Vagina (tissue), 2 donors: Measurements from ENCODE around the gene POLG2. TPM values are rescaled to one million over a fixed set of nuclear protein-coding genes. Genes with fewer than 3 reads are reported as not detected.

ENCODE experiments used
- DNase-seq, 2 donors: peaks; one replicate each; pipeline ENCODE4 v3.0.0-alpha.2; 2017; ENCODE audit errors: extremely low spot score in 2 of 2
- H3K27ac ChIP-seq: fragments of 200-600 bp; sonication (generic); one replicate; pipeline ENCODE4 v1.5.1; 2019
- H3K27me3 ChIP-seq: fragments of 200-600 bp; sonication (generic); one replicate; pipeline ENCODE4 v1.5.1; 2019
- H3K36me3 ChIP-seq, 2 donors: fragments of 200-600 bp; sonication (generic); one replicate each; pipeline ENCODE4 v1.5.1; 2017 to 2019
- H3K4me1 ChIP-seq: fragments of 200-600 bp; sonication (generic); one replicate; pipeline ENCODE4 v1.5.1; 2019
- H3K4me3 ChIP-seq, 2 donors: fragments of 200-600 bp; sonication (generic); 1 replicate in 1 of 2; 2 replicates in 1 of 2; pipeline ENCODE4 v1.5.1; 2016 to 2019
- H3K9me3 ChIP-seq: fragments of 200-600 bp; sonication (generic); one replicate; pipeline ENCODE4 v1.5.1; 2019
- POLR2A ChIP-seq, 2 donors: fragments of 450-650 bp; IDR thresholded peaks; one replicate each; pipeline ENCODE4 v1.6.1; 2017; ENCODE audit warnings: antibody characterized with exemption in 2 of 2, mild to moderate bottlenecking in 2 of 2, moderate library complexity in 2 of 2
- POLR2AphosphoS5 ChIP-seq, 2 donors: sonication (generic); formaldehyde crosslinking; IDR thresholded peaks; one replicate each; pipeline ENCODE4 v1.9.0; 2017; ENCODE audit warnings: antibody characterized with exemption in 2 of 2, mild to moderate bottlenecking in 2 of 2, low read depth in 1 of 2; ENCODE audit not compliant: insufficient read depth in 1 of 2
- intact Hi-C: fragments of 100-400 bp; cut with DNase I; formaldehyde crosslinking; loops from one replicate; pipeline ENCODE4 v1.15.1; 2023
- total RNA-seq: library from RNA; depleted of rRNA; stranded (reverse); fragments of >200 nt; gene quantifications from one replicate; pipeline ENCODE4 v1.2.3, GENCODE V29; 2016
- TF ChIP-seq, protein P1 (sequence below), 3 experiments: fragments of 450-650 bp in 2 of 3; fragments of 200-600 bp in 1 of 3; sonication (generic) in 1 of 3; IDR thresholded peaks; one replicate each; pipeline ENCODE4 v1.5.1; 2017 to 2019; ENCODE audit warnings: antibody characterized with exemption in 3 of 3, mild to moderate bottlenecking in 2 of 3, moderate library complexity in 2 of 3

The POLG2 gene
- total RNA-seq, 1 donor from 2014 or later: 16.7 TPM

DNA sequence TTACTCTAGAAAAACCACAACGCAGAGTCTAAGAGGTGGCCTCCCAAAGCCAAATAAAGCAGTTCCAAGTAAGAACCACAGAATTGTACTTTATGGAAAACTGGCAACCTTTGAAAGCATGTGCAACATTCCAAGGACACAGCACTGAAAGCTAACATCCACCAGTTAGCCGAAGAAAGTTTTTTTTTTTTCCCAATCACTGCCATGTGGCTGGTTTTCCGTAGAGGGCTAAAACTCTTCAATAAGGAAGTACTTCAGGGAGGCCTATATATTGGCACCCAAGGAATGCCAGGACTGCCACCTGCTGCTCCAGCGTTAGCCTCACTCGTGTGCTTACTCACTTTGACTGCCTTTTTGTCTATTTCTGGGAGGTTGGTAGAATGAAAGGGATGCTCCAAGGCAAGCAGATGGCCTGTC lies 35.1 kb upstream of the POLG2 start:
- Histone ChIP-seq H3K4me1 (no peaks in the 10 kb centered on the region), H3K27me3 (no peaks in the 10 kb centered on the region), H3K36me3 (peaks cover 0 to 90% of the 10 kb centered on the region in 2 donors), H3K9me3 (no peaks in the 10 kb centered on the region), H3K4me3 (no peak overlapping the region), H3K27ac (no peak overlapping the region)
- intact Hi-C loops: no loop called here
- DNase-seq: no peak
- TF ChIP-seq POLR2AphosphoS5 (IDR thresholded peaks at IDR 0.05; ENCODE audit: insufficient read depth in 1 of 2, low read depth in 1 of 2): no peak
- TF ChIP-seq, protein P1, sequence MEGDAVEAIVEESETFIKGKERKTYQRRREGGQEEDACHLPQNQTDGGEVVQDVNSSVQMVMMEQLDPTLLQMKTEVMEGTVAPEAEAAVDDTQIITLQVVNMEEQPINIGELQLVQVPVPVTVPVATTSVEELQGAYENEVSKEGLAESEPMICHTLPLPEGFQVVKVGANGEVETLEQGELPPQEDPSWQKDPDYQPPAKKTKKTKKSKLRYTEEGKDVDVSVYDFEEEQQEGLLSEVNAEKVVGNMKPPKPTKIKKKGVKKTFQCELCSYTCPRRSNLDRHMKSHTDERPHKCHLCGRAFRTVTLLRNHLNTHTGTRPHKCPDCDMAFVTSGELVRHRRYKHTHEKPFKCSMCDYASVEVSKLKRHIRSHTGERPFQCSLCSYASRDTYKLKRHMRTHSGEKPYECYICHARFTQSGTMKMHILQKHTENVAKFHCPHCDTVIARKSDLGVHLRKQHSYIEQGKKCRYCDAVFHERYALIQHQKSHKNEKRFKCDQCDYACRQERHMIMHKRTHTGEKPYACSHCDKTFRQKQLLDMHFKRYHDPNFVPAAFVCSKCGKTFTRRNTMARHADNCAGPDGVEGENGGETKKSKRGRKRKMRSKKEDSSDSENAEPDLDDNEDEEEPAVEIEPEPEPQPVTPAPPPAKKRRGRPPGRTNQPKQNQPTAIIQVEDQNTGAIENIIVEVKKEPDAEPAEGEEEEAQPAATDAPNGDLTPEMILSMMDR (IDR thresholded peaks at IDR 0.05): no peak
- TF ChIP-seq POLR2A (IDR thresholded peaks at IDR 0.05): no peak

DNA sequence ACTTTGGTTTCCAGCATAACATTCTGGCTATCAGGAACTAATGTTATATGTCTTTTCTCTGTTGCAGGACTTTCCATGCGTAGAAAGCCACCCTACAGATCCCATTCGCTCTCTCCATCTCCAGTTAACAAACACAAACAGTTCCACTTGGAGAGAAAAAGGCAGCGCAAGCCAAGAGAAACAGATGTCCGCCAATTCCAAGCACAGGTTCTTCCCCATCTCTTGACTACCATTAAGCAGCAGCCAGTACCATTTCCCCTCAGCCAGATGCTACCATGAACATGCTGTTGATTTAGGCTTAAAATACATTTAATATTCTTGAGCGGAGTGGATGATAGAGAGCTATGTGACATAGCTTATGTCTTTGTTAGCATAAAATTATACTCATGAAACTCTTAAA lies 32.4 kb upstream of the POLG2 start:
- intact Hi-C loops: no loop called here
- H3K9me3 ChIP-seq: no peaks in the 10 kb centered on the region
- TF ChIP-seq, protein P1 (IDR thresholded peaks at IDR 0.05): no peak
- no peak overlapping the region for H3K27ac ChIP-seq
- H3K36me3 ChIP-seq: peaks cover 0 to 94% of the 10 kb centered on the region in 2 donors
- no peak for DNase-seq
- H3K4me1 ChIP-seq: no peaks in the 10 kb centered on the region
- no peak overlapping the region for H3K4me3 ChIP-seq
- no peaks in the 10 kb centered on the region for H3K27me3 ChIP-seq

DNA sequence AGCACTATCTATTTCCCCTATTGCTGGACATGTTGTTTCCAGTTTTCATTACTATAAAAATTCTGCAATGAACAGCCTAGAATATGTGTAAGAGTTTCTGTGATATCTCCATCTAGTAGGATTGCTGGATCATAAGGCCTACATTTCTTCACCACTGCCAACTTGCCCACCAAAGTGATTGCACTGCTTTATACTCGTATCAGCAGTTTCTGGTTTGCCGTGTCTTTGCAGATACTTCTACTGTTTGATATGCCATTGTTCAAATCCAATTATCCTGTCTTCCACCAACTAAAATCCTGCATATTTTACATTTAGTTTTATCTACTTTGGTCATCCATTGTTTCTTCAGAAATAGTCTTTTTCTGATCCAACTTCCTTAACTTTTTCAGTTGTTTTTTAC lies 31.1 kb upstream of the POLG2 start:
- peaks cover 0 to 93% of the 10 kb centered on the region in 2 donors for H3K36me3 ChIP-seq
- TF ChIP-seq, protein P1 (IDR thresholded peaks at IDR 0.05): no peak
- TF ChIP-seq POLR2AphosphoS5 (IDR thresholded peaks at IDR 0.05; ENCODE audit: insufficient read depth in 1 of 2, low read depth in 1 of 2): no peak
- TF ChIP-seq POLR2A (IDR thresholded peaks at IDR 0.05): no peak
- DNase-seq: no peak
- no peaks in the 10 kb centered on the region for H3K9me3 ChIP-seq
- H3K4me3 ChIP-seq: no peak overlapping the region
- H3K4me1 ChIP-seq: no peaks in the 10 kb centered on the region
- H3K27me3 ChIP-seq: no peaks in the 10 kb centered on the region
- intact Hi-C loops: no loop called here
- H3K27ac ChIP-seq: no peak overlapping the region

DNA sequence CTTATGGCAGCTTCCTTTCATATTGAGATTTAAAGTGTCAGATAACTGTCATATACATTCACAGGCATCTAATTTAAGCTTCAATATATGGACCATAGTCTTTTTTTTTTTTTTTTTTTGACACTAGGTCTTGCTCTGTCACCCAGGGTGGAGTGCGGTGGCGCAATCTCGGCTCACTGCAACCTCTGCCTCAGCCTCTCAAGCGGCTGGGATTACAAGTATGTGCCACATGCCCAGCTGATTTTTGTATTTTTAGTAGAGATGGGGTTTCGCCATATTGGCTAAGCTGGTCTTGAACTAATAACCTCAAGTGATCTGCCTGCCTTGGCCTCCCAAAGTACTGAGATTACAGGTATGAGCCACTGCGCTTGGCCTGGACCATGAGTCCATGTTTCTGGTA lies 23.5 kb upstream of the POLG2 start:
- H3K36me3 ChIP-seq: peaks cover 0 to 92% of the 10 kb centered on the region in 2 donors
- no peaks in the 10 kb centered on the region for H3K27me3 ChIP-seq
- H3K4me1 ChIP-seq: no peaks in the 10 kb centered on the region
- no peak overlapping the region for H3K4me3 ChIP-seq
- TF ChIP-seq, protein P1 (IDR thresholded peaks at IDR 0.05): no peak
- intact Hi-C loops: no loop called here
- H3K9me3 ChIP-seq: no peaks in the 10 kb centered on the region
- DNase-seq: no peak
- H3K27ac ChIP-seq: no peak overlapping the region

DNA sequence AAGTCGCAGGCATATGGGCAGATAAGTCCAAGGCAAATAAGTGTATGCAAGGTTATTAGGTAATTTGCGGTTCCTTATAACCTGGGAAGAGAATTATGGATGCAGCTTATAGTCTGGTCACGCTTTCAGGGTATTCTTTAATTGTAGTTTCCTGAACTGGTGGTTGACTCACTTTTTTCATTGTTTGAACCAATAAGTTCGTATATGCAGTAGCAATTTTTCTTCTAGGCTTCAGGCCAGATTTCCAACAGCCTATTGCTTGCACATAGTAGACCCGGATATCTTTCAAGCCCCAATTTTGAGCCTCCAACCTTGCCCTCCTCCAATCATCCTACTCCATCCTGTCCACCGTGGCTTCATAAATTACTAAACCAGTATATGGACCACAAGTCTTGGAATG lies 22.7 kb upstream of the POLG2 start:
- H3K27me3 ChIP-seq: no peaks in the 10 kb centered on the region
- no peaks in the 10 kb centered on the region for H3K9me3 ChIP-seq
- no peaks in the 10 kb centered on the region for H3K4me1 ChIP-seq
- intact Hi-C loops: no loop called here
- H3K36me3 ChIP-seq: peaks cover 0 to 87% of the 10 kb centered on the region in 2 donors
- H3K4me3 ChIP-seq: no peak overlapping the region
- DNase-seq: no peak
- H3K27ac ChIP-seq: no peak overlapping the region
- TF ChIP-seq, protein P1 (IDR thresholded peaks at IDR 0.05): no peak
- TF ChIP-seq POLR2A (IDR thresholded peaks at IDR 0.05): no peak
